HG03565 (cell line): ENCODE measurements around the gene NOG.

Experiments used
- ATAC-seq: cut with Tn5 transposase; IDR thresholded peaks from one replicate; pipeline ENCODE4 v1.9.1; 2021; ENCODE audit warnings: mild to moderate bottlenecking, moderate library complexity; ENCODE audit not compliant: unreplicated experiment

NOG gene

GRCh38 chr17:56593646-56594319 lies at the start of gene NOG:
TSS of gene NOG (plus strand) at chr17:56593699. CDS start at chr17:56594224, 525 bp downstream.
- ATAC-seq: no peak

DNA sequence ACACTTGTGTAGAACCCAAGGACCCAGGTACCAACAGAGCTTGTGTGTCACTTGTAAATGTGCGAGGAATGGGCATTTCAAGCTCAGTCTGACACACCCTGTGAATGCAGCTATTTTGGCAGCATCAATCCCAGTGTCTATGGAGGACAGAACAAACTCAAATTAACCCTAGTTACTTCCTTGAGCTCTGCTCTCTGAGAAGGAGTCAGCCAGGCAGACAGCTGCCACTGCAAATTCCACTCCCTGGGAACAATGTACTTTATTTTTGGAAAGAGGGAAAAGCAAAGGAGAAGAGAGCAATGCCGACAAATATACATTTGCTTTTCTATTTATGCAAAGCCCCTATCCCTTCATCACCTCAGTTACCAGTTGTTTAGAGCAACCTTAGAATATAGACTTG lies 48.4 kb upstream of the NOG start:
- no peak for ATAC-seq

DNA sequence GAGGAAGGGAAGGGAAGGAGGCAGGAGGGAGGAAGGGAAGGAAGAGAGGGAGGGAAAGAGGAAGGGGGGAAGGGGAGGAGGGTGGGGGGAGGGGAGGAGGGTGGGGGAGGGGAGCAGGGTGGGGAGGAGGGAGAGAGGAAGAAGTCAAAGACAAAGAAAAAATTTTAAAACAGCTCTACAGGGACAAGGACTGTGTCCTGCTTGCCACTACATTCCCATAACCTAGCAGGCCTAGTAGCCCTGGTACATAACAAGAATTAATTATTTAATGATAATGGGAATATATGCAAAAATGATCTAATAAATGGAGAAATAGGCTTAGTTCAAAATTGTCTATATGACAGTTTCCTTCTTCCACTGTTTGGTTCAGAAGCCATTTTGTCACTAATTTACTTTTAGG lies 47.6 kb upstream of the NOG start:
- ATAC-seq: no peak

DNA sequence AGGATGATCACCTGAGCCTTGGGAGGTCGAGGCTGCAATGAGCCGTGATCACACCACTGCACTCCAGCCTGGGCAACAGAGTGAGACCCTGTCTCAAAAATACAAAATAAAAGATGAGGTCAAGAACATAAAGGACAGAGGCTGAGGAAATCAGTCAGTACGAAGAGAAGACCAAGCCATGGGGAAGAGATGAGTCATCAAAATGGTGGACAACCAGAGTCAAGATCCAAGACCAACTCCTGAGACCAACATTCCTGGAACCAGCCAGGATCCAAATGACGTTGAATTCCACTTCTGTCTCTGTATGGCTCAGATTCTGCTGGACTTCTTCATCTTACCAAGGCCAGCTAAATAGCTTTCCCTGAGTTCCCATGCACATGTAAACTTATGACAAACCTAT lies 44.8 kb upstream of the NOG start:
- ATAC-seq: no peak

- no peak for ATAC-seq
Observed at GRCh38 chr17:56549501-56549900, 44.0 kb upstream of the NOG start.

- no peak for ATAC-seq
Observed at GRCh38 chr17:56557682-56558081, 35.8 kb upstream of the NOG start.

GRCh38 chr17:56558088-56558487 lies 35.4 kb upstream of the NOG start:
- ATAC-seq: no peak

DNA sequence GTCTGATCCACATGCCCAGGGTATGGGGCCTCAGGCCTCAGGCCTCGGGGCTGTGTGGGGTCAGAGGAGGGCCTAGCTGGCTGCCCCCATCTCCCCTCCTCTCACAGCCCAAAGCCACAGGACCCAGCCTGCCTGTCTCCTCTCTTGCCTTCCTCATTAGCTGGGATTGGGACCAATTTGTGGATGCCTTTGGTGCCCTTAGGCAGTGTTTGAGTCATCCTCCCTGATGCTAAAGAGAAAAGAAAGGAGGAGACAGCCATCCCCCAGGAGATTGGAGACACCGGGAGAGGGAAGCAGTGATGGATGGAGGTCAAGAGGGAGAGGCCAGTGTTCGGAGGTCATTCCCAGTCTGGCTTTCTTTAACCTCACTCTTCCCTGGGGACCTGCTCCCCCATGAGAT lies 23.3 kb upstream of the NOG start:
- ATAC-seq: no peak

GRCh38 chr17:56571456-56571855 lies 22.0 kb upstream of the NOG start:
- ATAC-seq: no peak

DNA sequence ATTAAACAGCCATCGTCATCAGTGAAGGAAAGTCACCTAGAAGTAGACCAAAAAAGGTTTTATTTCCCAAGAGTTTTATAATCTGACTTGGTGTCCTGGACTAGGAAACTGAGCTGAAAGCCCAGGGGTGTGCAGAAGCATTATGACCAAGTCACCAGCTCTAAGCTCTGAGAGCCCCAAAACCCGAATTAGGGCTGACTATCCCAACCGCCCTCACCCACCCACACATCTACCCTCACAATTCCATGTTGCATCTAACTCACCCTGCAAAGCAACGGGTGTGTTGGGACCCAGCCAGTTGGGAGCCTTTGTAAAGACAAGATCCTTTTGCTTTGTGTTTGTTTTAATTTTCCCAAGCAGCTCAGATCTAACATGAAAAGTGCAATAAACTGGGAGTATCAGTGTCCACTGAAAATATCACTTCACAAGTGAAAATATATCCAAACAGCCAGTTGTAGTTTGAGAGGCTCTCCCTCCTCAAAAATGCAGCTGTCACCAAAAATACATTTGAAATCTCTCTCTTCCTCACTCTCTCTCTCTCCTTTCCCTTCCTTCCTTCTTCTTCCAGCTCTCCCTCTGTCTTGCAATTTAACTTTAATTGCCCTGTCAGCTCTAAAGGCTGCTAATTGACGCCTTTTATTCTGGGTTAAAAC lies 16.2 kb upstream of the NOG start:
- ATAC-seq: no peak

DNA sequence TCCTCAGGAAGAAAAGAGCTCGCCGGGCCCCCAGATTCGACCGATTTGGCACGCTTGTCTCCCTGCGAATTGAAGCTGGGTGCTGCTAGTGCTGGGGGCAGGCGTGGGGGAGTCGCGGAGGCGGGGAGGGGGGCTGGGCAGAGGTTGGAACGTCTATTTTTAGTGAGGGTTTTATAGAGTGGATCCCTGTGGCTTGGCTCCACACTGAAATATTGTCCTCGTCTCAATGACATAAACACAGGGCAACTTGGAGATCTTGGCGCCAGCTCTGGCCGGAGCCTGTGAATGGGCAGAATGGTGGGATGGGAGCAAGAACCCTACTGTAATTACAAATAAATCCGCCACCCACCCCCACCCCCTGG lies 15.7 kb upstream of the NOG start:
- no peak for ATAC-seq

DNA sequence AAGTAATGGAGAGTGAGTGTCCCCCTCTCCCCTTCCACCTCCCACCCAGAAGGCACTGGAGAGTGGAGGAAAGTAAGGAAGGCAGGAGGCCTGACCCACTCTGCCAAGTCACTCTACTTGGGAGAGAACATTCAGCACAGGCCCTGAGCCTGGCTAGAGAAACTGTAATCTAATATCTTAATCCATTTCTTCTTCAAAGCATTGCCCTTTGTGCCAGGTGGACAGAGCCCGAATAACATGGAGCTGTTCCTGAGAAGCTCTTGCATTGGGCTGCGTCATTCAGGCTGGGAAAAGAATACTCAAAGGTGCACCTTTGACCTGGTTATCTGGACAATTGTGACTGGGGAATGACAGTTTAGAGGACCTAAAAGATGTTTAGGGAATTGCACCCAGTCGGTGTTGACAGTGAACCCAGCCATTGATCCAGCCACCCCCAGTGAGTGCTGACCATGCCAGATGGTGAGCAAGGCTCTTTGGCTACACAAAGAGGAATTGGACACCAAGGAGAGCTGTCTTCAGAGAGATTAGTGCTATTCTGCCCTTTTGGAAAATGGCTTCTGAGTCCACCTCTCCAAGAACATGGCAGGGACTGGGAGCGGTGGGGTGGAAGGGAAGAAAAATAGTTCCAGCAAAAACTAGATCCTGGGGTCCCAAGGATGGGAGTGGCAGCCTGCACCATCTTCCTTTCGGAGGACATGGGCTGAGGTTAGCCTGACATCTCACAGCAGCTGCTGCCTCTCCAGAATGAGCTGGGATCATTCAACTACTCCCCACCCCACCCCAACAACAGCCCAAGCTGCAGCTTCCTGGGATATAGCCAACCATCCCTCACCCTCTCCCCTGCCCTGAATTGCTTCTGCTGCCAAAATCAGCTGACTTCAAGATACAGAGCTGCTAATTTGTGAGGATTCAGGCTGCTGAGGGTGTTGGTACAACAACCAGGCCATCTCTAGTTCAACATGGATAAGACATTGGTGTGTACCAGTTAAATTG lies 11.6 kb upstream of the NOG start:
- ATAC-seq: no peak

GRCh38 chr17:56583772-56584171 lies 9.7 kb upstream of the NOG start:
- no peak for ATAC-seq

DNA sequence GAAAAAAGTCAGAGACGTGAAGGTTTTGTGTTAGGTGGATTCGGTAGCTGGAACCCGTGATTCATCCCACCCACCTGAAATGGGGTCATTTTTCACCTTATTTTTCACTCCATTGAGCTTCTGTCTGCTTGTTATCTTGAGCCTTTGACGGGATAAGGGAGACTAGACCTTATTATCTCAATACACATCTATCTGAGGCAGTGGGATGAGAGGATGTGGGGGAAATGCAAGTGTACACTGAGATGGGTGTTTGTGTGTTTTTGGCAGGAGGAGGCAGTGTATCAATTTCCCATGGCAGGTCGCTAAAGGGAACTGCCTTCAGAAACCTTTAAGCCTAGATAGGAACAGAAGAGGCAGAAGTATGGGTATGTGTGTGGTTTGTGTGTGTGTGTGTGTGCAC lies 6.2 kb upstream of the NOG start:
- no peak for ATAC-seq

GRCh38 chr17:56592487-56593085 lies 913 bp upstream of the NOG start:
- ATAC-seq: peak; percentile 73

- ATAC-seq: no peak
Observed at GRCh38 chr17:56593086-56593645, 333 bp upstream of the NOG start.

DNA sequence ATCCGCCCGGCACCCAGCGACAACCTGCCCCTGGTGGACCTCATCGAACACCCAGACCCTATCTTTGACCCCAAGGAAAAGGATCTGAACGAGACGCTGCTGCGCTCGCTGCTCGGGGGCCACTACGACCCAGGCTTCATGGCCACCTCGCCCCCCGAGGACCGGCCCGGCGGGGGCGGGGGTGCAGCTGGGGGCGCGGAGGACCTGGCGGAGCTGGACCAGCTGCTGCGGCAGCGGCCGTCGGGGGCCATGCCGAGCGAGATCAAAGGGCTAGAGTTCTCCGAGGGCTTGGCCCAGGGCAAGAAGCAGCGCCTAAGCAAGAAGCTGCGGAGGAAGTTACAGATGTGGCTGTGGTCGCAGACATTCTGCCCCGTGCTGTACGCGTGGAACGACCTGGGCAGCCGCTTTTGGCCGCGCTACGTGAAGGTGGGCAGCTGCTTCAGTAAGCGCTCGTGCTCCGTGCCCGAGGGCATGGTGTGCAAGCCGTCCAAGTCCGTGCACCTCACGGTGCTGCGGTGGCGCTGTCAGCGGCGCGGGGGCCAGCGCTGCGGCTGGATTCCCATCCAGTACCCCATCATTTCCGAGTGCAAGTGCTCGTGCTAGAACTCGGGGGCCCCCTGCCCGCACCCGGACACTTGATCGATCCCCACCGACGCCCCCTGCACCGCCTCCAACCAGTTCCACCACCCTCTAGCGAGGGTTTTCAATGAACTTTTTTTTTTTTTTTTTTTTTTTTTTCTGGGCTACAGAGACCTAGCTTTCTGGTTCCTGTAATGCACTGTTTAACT lies 1.0 kb downstream of the NOG start:
- no peak for ATAC-seq

GRCh38 chr17:56595108-56595418 lies 1.6 kb downstream of the NOG start:
- no peak for ATAC-seq

- no peak for ATAC-seq
Observed at GRCh38 chr17:56595831-56596690, 2.6 kb downstream of the NOG start.
